Esophagus squamous epithelium (tissue), 4 donors: Measurements from ENCODE around the gene TBC1D1.

Experiments
- CTCF ChIP-seq, 6 experiments: fragments of 450-650 bp in 4 of 6; fragments of 200-600 bp in 2 of 6; sonication (generic) in 2 of 6; IDR thresholded peaks; one replicate each; pipeline ENCODE4 v1.5.1; 2016 to 2019; ENCODE audit warnings: antibody characterized with exemption in 6 of 6, mild to moderate bottlenecking in 4 of 6, moderate library complexity in 4 of 6
- POLR2A ChIP-seq, 4 donors: fragments of 450-650 bp; IDR thresholded peaks; one replicate each; pipeline ENCODE4 v1.6.1; 2017; ENCODE audit warnings: antibody characterized with exemption in 4 of 4, mild to moderate bottlenecking in 4 of 4, moderate library complexity in 3 of 4

GRCh38 chr4:38025665-38026064, 134.8 kb downstream of the TBC1D1 start:
- TF ChIP-seq CTCF (IDR thresholded peaks at IDR 0.05) = no peak
- TF ChIP-seq POLR2A (IDR thresholded peaks at IDR 0.05) = no peak
